WTC11 (cell line): ENCODE measurements around the gene NPY.

Source experiments
- MAX ChIP-seq: sonication (generic); formaldehyde crosslinking; IDR thresholded peaks from 2 replicates; pipeline ENCODE4 v1.8.0; 2022; ENCODE audit warnings: mild to moderate bottlenecking, missing genetic modification reagents
- MLX ChIP-seq: sonication (generic); formaldehyde crosslinking; IDR thresholded peaks from 2 replicates; pipeline ENCODE4 v1.8.1; 2023; ENCODE audit warnings: mild to moderate bottlenecking, missing genetic modification reagents, moderate library complexity
- SOX15 ChIP-seq: fragments of 250-450 bp; sonication (Bioruptor Pico); IDR thresholded peaks from 2 replicates; pipeline ENCODE4 v1.9.0; 2021; ENCODE audit warnings: mild to moderate bottlenecking
- USF2 ChIP-seq: sonication (generic); formaldehyde crosslinking; IDR thresholded peaks from 2 replicates; pipeline ENCODE4 v1.8.1; 2023; ENCODE audit warnings: mild to moderate bottlenecking, missing genetic modification reagents, moderate library complexity
- ZMAT4 ChIP-seq: fragments of 250-450 bp; sonication (Bioruptor Pico); IDR thresholded peaks from 2 replicates; pipeline ENCODE4 v1.9.0; 2021; ENCODE audit warnings: mild to moderate bottlenecking

- TF ChIP-seq ZMAT4 (CRISPR knock-in tag) (no peak), USF2 (CRISPR knock-in tag) (no peak), SOX15 (CRISPR knock-in tag) (no peak), MAX (CRISPR knock-in tag) (no peak), MLX (CRISPR knock-in tag) (no peak)
Measured at GRCh38 chr7:24316340-24316739, 32.4 kb downstream of the NPY start.
